Activated B cell treated with CpG ODN at 0.5 μM for 24 hours (primary cell): ENCODE data around the gene KAT6B. TPM values are rescaled to one million over a fixed set of nuclear protein-coding genes. Genes with fewer than 3 reads are reported as not detected.

ENCODE experiments used
- ATAC-seq: fragments of 200-7000 bp; cut with Tn5 transposase; one replicate; pipeline ENCODE4 v1.10.0; 2021; ENCODE audit warnings: low read depth, mild to moderate bottlenecking, moderate library complexity
- CTCF ChIA-PET: fragments of 350-600 bp; sonication (Branson Sonifier 250); formaldehyde crosslinking; loops from one replicate; lab custom pipeline; 2021; ENCODE audit warnings: antibody characterized with exemption; lab: Charles Lee
- POLR2A ChIA-PET: fragments of 350-600 bp; sonication (Branson Sonifier 250); formaldehyde crosslinking; loops from one replicate; lab custom pipeline; 2021; ENCODE audit warnings: antibody characterized with exemption; lab: Charles Lee
- DNase-seq: peaks from one replicate; pipeline ENCODE4 v3.0.0; 2022
- H3K27ac Mint-ChIP-seq: one replicate; pipeline ENCODE4 v1.8.0; 2020; ENCODE audit warnings: mixed read lengths
- H3K27me3 Mint-ChIP-seq: one replicate; pipeline ENCODE4 v1.8.0; 2021; ENCODE audit warnings: mixed read lengths
- H3K36me3 Mint-ChIP-seq: one replicate; pipeline ENCODE4 v1.8.0; 2021; ENCODE audit warnings: low read depth, mixed read lengths
- H3K4me1 Mint-ChIP-seq: one replicate; pipeline ENCODE4 v1.8.0; 2021; ENCODE audit warnings: mixed read lengths
- H3K4me3 Mint-ChIP-seq: one replicate; pipeline ENCODE4 v1.8.0; 2020; ENCODE audit warnings: mild to moderate bottlenecking, mixed read lengths
- H3K9me3 Mint-ChIP-seq: one replicate; pipeline ENCODE4 v1.8.0; 2020; ENCODE audit warnings: mixed read lengths
- CTCF ChIP-seq: fragments of 200-600 bp; IDR thresholded peaks from one replicate; pipeline ENCODE4 v1.8.0; 2022; ENCODE audit warnings: antibody characterized with exemption, mild to moderate bottlenecking
- intact Hi-C: fragments of 100-400 bp; cut with micrococcal nuclease; formaldehyde crosslinking; loops from one replicate; pipeline ENCODE4 v1.15.1; 2024
- total RNA-seq: library from RNA; stranded (reverse); gene quantifications from 2 replicates; pipeline ENCODE4 v1.2.3, GENCODE V29; 2022

Gene KAT6B
- total RNA-seq, 1 donor from 2014 or later: 45.2 TPM

GRCh38 chr10:74921744-74922143, 95.3 kb downstream of the KAT6B start:
- Mint-ChIP-seq H3K36me3 (peaks cover 11% of the 10 kb centered on the region), H3K4me1 (peaks cover 23% of the 10 kb centered on the region), H3K9me3 (peaks cover 8% of the 10 kb centered on the region), H3K27ac (no peak overlapping the region), H3K4me3 (no peak overlapping the region), H3K27me3 (no peaks in the 10 kb centered on the region)
- DNase-seq (no peak), ATAC-seq (no peak)
- POLR2A ChIA-PET: interaction anchor here (0.7 kb wide), 1 partner anchor 19 kb away, joined by 14 read pairs; no protein-coding TSS in a partner anchor
- intact Hi-C loops: no loop called here
- CTCF ChIA-PET: no interaction called here
- TF ChIP-seq CTCF: no peak

GRCh38 chr10:74922921-74923320, 96.5 kb downstream of the KAT6B start:
- intact Hi-C loops: no loop called here
- CTCF ChIA-PET: no interaction called here
- H3K4me3 Mint-ChIP-seq: no peak overlapping the region

GRCh38 chr10:74923556-74923955, 97.2 kb downstream of the KAT6B start:
- no peaks in the 10 kb centered on the region for H3K27me3 Mint-ChIP-seq
- H3K36me3 Mint-ChIP-seq: peaks cover 9% of the 10 kb centered on the region
- no peak overlapping the region for H3K4me3 Mint-ChIP-seq
- H3K9me3 Mint-ChIP-seq: peaks cover 6% of the 10 kb centered on the region
- ChIA-PET CTCF (no interaction called here), POLR2A (interaction anchor here (0.6 kb wide), 1 partner anchor 34 kb away, joined by 5 read pairs; no protein-coding TSS in a partner anchor)
- intact Hi-C loops: no loop called here
- peaks cover 21% of the 10 kb centered on the region for H3K4me1 Mint-ChIP-seq
- TF ChIP-seq CTCF: no peak
- no peak overlapping the region for H3K27ac Mint-ChIP-seq
- no peak for DNase-seq
- ATAC-seq: no peak

More at GRCh38 chr10:74922921-74923320, 96.5 kb downstream of the KAT6B start:
- POLR2A ChIA-PET: no interaction called here
- ATAC-seq: no peak
- Mint-ChIP-seq H3K36me3 (peaks cover 9% of the 10 kb centered on the region), H3K27me3 (no peaks in the 10 kb centered on the region), H3K9me3 (peaks cover 8% of the 10 kb centered on the region), H3K4me1 (peaks cover 21% of the 10 kb centered on the region), H3K27ac (no peak overlapping the region)
- no peak for TF ChIP-seq CTCF
- DNase-seq: no peak

GRCh38 chr10:74924251-74924963, 98.0 kb downstream of the KAT6B start:
- Mint-ChIP-seq H3K36me3 (peaks cover 9% of the 10 kb centered on the region), H3K9me3 (peaks cover 6% of the 10 kb centered on the region), H3K27me3 (no peaks in the 10 kb centered on the region), H3K27ac (no peak overlapping the region), H3K4me3 (no peak overlapping the region), H3K4me1 (peaks cover 21% of the 10 kb centered on the region)
- intact Hi-C loops: no loop called here
- TF ChIP-seq CTCF: no peak
- ChIA-PET POLR2A (interaction anchor here (0.6 kb wide), 1 partner anchor 35 kb away, joined by 5 read pairs; no protein-coding TSS in a partner anchor), CTCF (no interaction called here)
- ATAC-seq: no peak
- DNase-seq: no peak

- peaks cover 21% of the 10 kb centered on the region for H3K4me1 Mint-ChIP-seq
- intact Hi-C loops: no loop called here
- H3K27me3 Mint-ChIP-seq: no peaks in the 10 kb centered on the region
- ChIA-PET POLR2A (no interaction called here), CTCF (no interaction called here)
- H3K4me3 Mint-ChIP-seq: no peak overlapping the region
- ATAC-seq (no peak), DNase-seq (no peak)
- no peaks in the 10 kb centered on the region for H3K9me3 Mint-ChIP-seq
- no peak for TF ChIP-seq CTCF
- H3K27ac Mint-ChIP-seq: no peak overlapping the region
- H3K36me3 Mint-ChIP-seq: peaks cover 2% of the 10 kb centered on the region
Measured at GRCh38 chr10:74925291-74925690, 98.9 kb downstream of the KAT6B start.
